HL-60 (cell line): ENCODE measurements around the gene SCARF1.

Experiments
- DNase-seq, 2 experiments: peaks; one replicate each; pipeline ENCODE4 v3.0.0-alpha.2; 2010 to 2020; ENCODE audit warnings: low read depth in 1 of 2, low spot score in 1 of 2
- H3K27ac ChIP-seq: fragments of 250-450 bp; sonication (Bioruptor Pico); replicated peaks from 2 replicates; pipeline ENCODE4 v1.5.1; 2020; ENCODE audit warnings: mild to moderate bottlenecking, moderate library complexity
- H3K27me3 ChIP-seq: fragments of 250-450 bp; sonication (Bioruptor Pico); 2 replicates; pipeline ENCODE4 v1.5.1; 2021; ENCODE audit warnings: mild to moderate bottlenecking, moderate library complexity; ENCODE audit not compliant: insufficient read depth, poor library complexity, severe bottlenecking
- H3K4me3 ChIP-seq: replicated peaks from 2 replicates; pipeline ENCODE4 v1.5.1; 2011; ENCODE audit warnings: mild to moderate bottlenecking, control low read depth, low read length; ENCODE audit not compliant: insufficient read depth
- CTCF ChIP-seq: IDR thresholded peaks from one replicate; pipeline ENCODE4 v1.5.1; 2011; ENCODE audit warnings: low read length, control low read depth, inconsistent platforms; ENCODE audit not compliant: insufficient read depth
- GABPA ChIP-seq: IDR thresholded peaks from 2 replicates; pipeline ENCODE4 v1.6.1; 2012; ENCODE audit warnings: low read depth
- POLR2AphosphoS5 ChIP-seq: IDR thresholded peaks from 2 replicates; pipeline ENCODE4 v1.6.1; 2012; ENCODE audit warnings: low read depth
- REST ChIP-seq: IDR thresholded peaks from 2 replicates; pipeline ENCODE4 v1.6.1; 2012; ENCODE audit warnings: low read depth; ENCODE audit not compliant: insufficient replicate concordance
- SPI1 ChIP-seq: IDR thresholded peaks from 2 replicates; pipeline ENCODE4 v1.6.1; 2012; ENCODE audit warnings: low read depth, mild to moderate bottlenecking, borderline replicate concordance

The SCARF1 gene

GRCh38 chr17:1611715-1612114 is 33.8 kb downstream of the SCARF1 start:
- no peak overlapping the region for H3K27ac ChIP-seq
- H3K27me3 ChIP-seq, result no peaks in the 10 kb centered on the region
- TF ChIP-seq GABPA, result no peak
- TF ChIP-seq REST, result no peak
- no peak for TF ChIP-seq CTCF
- no peak for TF ChIP-seq POLR2AphosphoS5
- TF ChIP-seq SPI1, result no peak
- no peak overlapping the region for H3K4me3 ChIP-seq
- DNase-seq, result peak in 1 of 2 experiments; percentile 20

- H3K27ac ChIP-seq, result no peak overlapping the region
- no peak for DNase-seq
- H3K4me3 ChIP-seq, result no peak overlapping the region
- no peaks in the 10 kb centered on the region for H3K27me3 ChIP-seq
- TF ChIP-seq SPI1 (no peak), GABPA (no peak), REST (no peak), POLR2AphosphoS5 (no peak), CTCF (no peak)
These were observed 36.9 kb downstream of the SCARF1 start for GRCh38 chr17:1608676-1609075.

- peak overlapping the region; percentile 84 for H3K27ac ChIP-seq
- H3K27me3 ChIP-seq, result no peaks in the 10 kb centered on the region
- DNase-seq, result no peak
- TF ChIP-seq POLR2AphosphoS5 (no peak), CTCF (no peak), SPI1 (no peak), REST (no peak), GABPA (no peak)
- H3K4me3 ChIP-seq, result no peak overlapping the region
These were observed 37.6 kb downstream of the SCARF1 start for GRCh38 chr17:1607971-1608320.
